Measurements from ENCODE around the gene EVI2B.

The EVI2B gene

GRCh38 chr17:31294820-31295488 lies 18.9 kb downstream of the EVI2B start:
- Histone ChIP-seq H3K36me3 (ENCODE audit: control insufficient read depth, low read length) (0 out of 2 replicates have a peak, but pooled peaks cover 4% of the 10 kb centered on the region), H3K27me3 (ENCODE audit: control insufficient read depth, low read length) (no peaks in the 10 kb centered on the region), H3K9me2 (replicated peaks; ENCODE audit: control insufficient read depth, low read length) (no peaks in the 10 kb centered on the region), H3K79me2 (ENCODE audit: control insufficient read depth, low read length) (no peaks in the 10 kb centered on the region), H3K4me3 (ENCODE audit: low read length) (no peak overlapping the region), H3F3A (ENCODE audit: control insufficient read depth, insufficient read depth) (0 out of 2 replicates have a peak, but pooled peaks cover 3% of the 10 kb centered on the region), H4K20me1 (ENCODE audit: control insufficient read depth, insufficient read depth, low read depth, low read length) (no peaks in the 10 kb centered on the region), H3K9me3 (ENCODE audit: control insufficient read depth, insufficient read depth, low read length) (no peaks in the 10 kb centered on the region), H3K27ac (ENCODE audit: low read depth, low read length) (no peak overlapping the region), H3K4me1 (ENCODE audit: control insufficient read depth, low read length) (no peaks in the 10 kb centered on the region), H3K4me2 (ENCODE audit: low read length) (no peak overlapping the region)
- TF ChIP-seq CTCF (IDR thresholded peaks at IDR 0.05; ENCODE audit: low read depth, low read length, poor library complexity, severe bottlenecking): no peak
- no peak for TF ChIP-seq EZH2phosphoT487 (IDR thresholded peaks at IDR 0.05; ENCODE audit: borderline replicate concordance, low read length)

- H3K9me3 ChIP-seq (ENCODE audit: control insufficient read depth, insufficient read depth, low read length): no peaks in the 10 kb centered on the region
- TF ChIP-seq CTCF (IDR thresholded peaks at IDR 0.05; ENCODE audit: low read depth, low read length, poor library complexity, severe bottlenecking): no peak
- no peak for TF ChIP-seq EZH2phosphoT487 (IDR thresholded peaks at IDR 0.05; ENCODE audit: borderline replicate concordance, low read length)
- no peaks in the 10 kb centered on the region for H3K27me3 ChIP-seq (ENCODE audit: control insufficient read depth, low read length)
- H3K4me2 ChIP-seq (ENCODE audit: low read length): no peak overlapping the region
- 0 out of 2 replicates have a peak, but pooled peaks cover 3% of the 10 kb centered on the region for H3F3A ChIP-seq (ENCODE audit: control insufficient read depth, insufficient read depth)
- H3K36me3 ChIP-seq (ENCODE audit: control insufficient read depth, low read length): 0 out of 2 replicates have a peak, but pooled peaks cover 4% of the 10 kb centered on the region
- no peak overlapping the region for H3K27ac ChIP-seq (ENCODE audit: low read depth, low read length)
- H3K9me2 ChIP-seq (replicated peaks; ENCODE audit: control insufficient read depth, low read length): no peaks in the 10 kb centered on the region
- no peaks in the 10 kb centered on the region for H4K20me1 ChIP-seq (ENCODE audit: control insufficient read depth, insufficient read depth, low read depth, low read length)
- no peak overlapping the region for H3K4me3 ChIP-seq (ENCODE audit: low read length)
- H3K4me1 ChIP-seq (ENCODE audit: control insufficient read depth, low read length): no peaks in the 10 kb centered on the region
- H3K79me2 ChIP-seq (ENCODE audit: control insufficient read depth, low read length): no peaks in the 10 kb centered on the region
These were observed 19.6 kb downstream of the EVI2B start for GRCh38 chr17:31294231-31294630.

- Histone ChIP-seq H3K36me3 (ENCODE audit: control insufficient read depth, low read length) (0 out of 2 replicates have a peak, but pooled peaks cover 4% of the 10 kb centered on the region), H3K4me1 (ENCODE audit: control insufficient read depth, low read length) (no peaks in the 10 kb centered on the region), H3K4me2 (ENCODE audit: low read length) (no peak overlapping the region), H4K20me1 (ENCODE audit: control insufficient read depth, insufficient read depth, low read depth, low read length) (no peaks in the 10 kb centered on the region), H3K9me2 (replicated peaks; ENCODE audit: control insufficient read depth, low read length) (no peaks in the 10 kb centered on the region), H3K79me2 (ENCODE audit: control insufficient read depth, low read length) (no peaks in the 10 kb centered on the region), H3K9me3 (ENCODE audit: control insufficient read depth, insufficient read depth, low read length) (no peaks in the 10 kb centered on the region), H3F3A (ENCODE audit: control insufficient read depth, insufficient read depth) (0 out of 2 replicates have a peak, but pooled peaks cover 3% of the 10 kb centered on the region), H3K27ac (ENCODE audit: low read depth, low read length) (no peak overlapping the region), H3K4me3 (ENCODE audit: low read length) (no peak overlapping the region), H3K27me3 (ENCODE audit: control insufficient read depth, low read length) (no peaks in the 10 kb centered on the region)
- TF ChIP-seq CTCF (IDR thresholded peaks at IDR 0.05; ENCODE audit: low read depth, low read length, poor library complexity, severe bottlenecking): no peak
- no peak for TF ChIP-seq EZH2phosphoT487 (IDR thresholded peaks at IDR 0.05; ENCODE audit: borderline replicate concordance, low read length)
These were observed 20.3 kb downstream of the EVI2B start for GRCh38 chr17:31293581-31293980.

All from DOHH2 (cell line).